Keratinocyte (primary cell): ENCODE data around the gene PRDX1.

Source experiments
- CTCF ChIP-seq, 3 experiments: IDR thresholded peaks in 1 of 3; conservative IDR thresholded peaks in 1 of 3; optimal IDR thresholded peaks in 1 of 3; 2 replicates in 2 of 3; 3 replicates in 1 of 3; pipeline versions ENCODE3 to v1.5.1; 2011; ENCODE audit warnings: low read length in 3 of 3, mild to moderate bottlenecking in 3 of 3, moderate library complexity in 2 of 3, control low read depth in 1 of 3, inconsistent platforms in 1 of 3; ENCODE audit not compliant: insufficient read depth in 2 of 3; ENCODE audit errors: extremely low read depth in 1 of 3
- EZH2 ChIP-seq: IDR thresholded peaks from one replicate; pipeline ENCODE4 v1.6.1; 2012; ENCODE audit warnings: inconsistent platforms, mild to moderate bottlenecking, low read length, moderate library complexity

GRCh38 chr1:45479039-45479748, 42.5 kb downstream of the PRDX1 start:
- TF ChIP-seq CTCF (optimal IDR thresholded peaks at IDR 0.05 in 1 of 3, IDR thresholded peaks at IDR 0.05 in 1 of 3, conservative IDR thresholded peaks at IDR 0.05 in 1 of 3; ENCODE audit: extremely low read depth in 1 of 3, insufficient read depth in 2 of 3, low read length in 3 of 3) (no peak), EZH2 (no peak)
